SJSA1 (cell line): ENCODE measurements around the gene RNF224. TPM values are rescaled to one million over a fixed set of nuclear protein-coding genes. Genes with fewer than 3 reads are reported as not detected.

Source experiments
- DNase-seq, 2 experiments: peaks; one replicate each; pipeline ENCODE4 v3.0.0-alpha.2; 2015 to 2020; ENCODE audit warnings: low spot score in 2 of 2, low read depth in 1 of 2
- H3K27ac ChIP-seq: fragments of 250-450 bp; sonication (Bioruptor Pico); 2 replicates; pipeline ENCODE4 v1.5.1; 2020; ENCODE audit warnings: mild to moderate bottlenecking, moderate library complexity
- H3K27me3 ChIP-seq: fragments of 250-450 bp; sonication (Bioruptor Pico); replicated peaks from 2 replicates; pipeline ENCODE4 v1.5.1; 2020; ENCODE audit warnings: mild to moderate bottlenecking, moderate library complexity
- H3K36me3 ChIP-seq: fragments of 250-450 bp; sonication (Bioruptor Pico); 2 replicates; pipeline ENCODE4 v1.5.1; 2020; ENCODE audit warnings: mild to moderate bottlenecking
- H3K4me1 ChIP-seq: fragments of 250-450 bp; sonication (Bioruptor Pico); replicated peaks from 2 replicates; pipeline ENCODE4 v1.6.1; 2021; ENCODE audit warnings: mild to moderate bottlenecking
- H3K4me3 ChIP-seq: fragments of 250-450 bp; sonication (Bioruptor Pico); 2 replicates; pipeline ENCODE4 v1.5.1; 2020; ENCODE audit warnings: mild to moderate bottlenecking
- H3K9me3 ChIP-seq: fragments of 250-450 bp; sonication (Bioruptor Pico); replicated peaks from 2 replicates; pipeline ENCODE4 v1.5.1; 2020; ENCODE audit warnings: mild to moderate bottlenecking
- total RNA-seq: library from RNA; depleted of rRNA; stranded (reverse); fragments of >200 nt; shearing (Covaris generic); gene quantifications from 2 replicates; pipeline ENCODE4 v1.2.3, GENCODE V29; 2014

Gene RNF224
- total RNA-seq, 1 experiment from 2014 or later, result not detected

- H3K4me3 ChIP-seq, result peak within 1 kb of the TSS; percentile 93
- DNase-seq, result peak; percentile 90 to 91
- peaks cover 77% of the 10 kb centered on the region for H3K36me3 ChIP-seq
- H3K4me1 ChIP-seq, result peaks cover 25% of the 10 kb centered on the region
- H3K27me3 ChIP-seq, result no peaks in the 10 kb centered on the region
- no peaks in the 10 kb centered on the region for H3K9me3 ChIP-seq
- H3K27ac ChIP-seq, result peak within 1 kb of the TSS; percentile 83
Observed at GRCh38 chr9:137188490-137189296, 38.6 kb upstream of the RNF224 start, which contains the start of the genes ANAPC2 and SSNA1. Gene ANAPC2, minus strand, starts transcription at chr9:137188560. Its CDS starts 28 bp downstream, at chr9:137188532. Gene SSNA1, plus strand, starts transcription at chr9:137188676. Its CDS starts 51 bp downstream, at chr9:137188727.

GRCh38 chr9:137189297-137190295 is 37.7 kb upstream of the RNF224 start:
- Histone ChIP-seq H3K4me1 (peaks cover 25% of the 10 kb centered on the region), H3K27me3 (no peaks in the 10 kb centered on the region), H3K36me3 (peaks cover 74% of the 10 kb centered on the region), H3K9me3 (no peaks in the 10 kb centered on the region), H3K4me3 (peak overlapping the region; percentile 93), H3K27ac (peak overlapping the region; percentile 83)
- no peak for DNase-seq

- H3K27ac ChIP-seq, result no peak overlapping the region
- no peak overlapping the region for H3K4me3 ChIP-seq
- H3K36me3 ChIP-seq, result peaks cover 69% of the 10 kb centered on the region
- no peak for DNase-seq
- no peaks in the 10 kb centered on the region for H3K27me3 ChIP-seq
- H3K4me1 ChIP-seq, result peaks cover 25% of the 10 kb centered on the region
- H3K9me3 ChIP-seq, result no peaks in the 10 kb centered on the region
Observed at GRCh38 chr9:137190315-137190856, 36.9 kb upstream of the RNF224 start.

- Histone ChIP-seq H3K4me3 (no peak overlapping the region), H3K27ac (no peak overlapping the region), H3K4me1 (peaks cover 25% of the 10 kb centered on the region), H3K36me3 (peaks cover 61% of the 10 kb centered on the region), H3K27me3 (no peaks in the 10 kb centered on the region), H3K9me3 (no peaks in the 10 kb centered on the region)
- no peak for DNase-seq
Observed at GRCh38 chr9:137191245-137191644, 36.1 kb upstream of the RNF224 start.

- Histone ChIP-seq H3K9me3 (no peaks in the 10 kb centered on the region), H3K36me3 (peaks cover 54% of the 10 kb centered on the region), H3K4me1 (peaks cover 24% of the 10 kb centered on the region), H3K27me3 (no peaks in the 10 kb centered on the region), H3K27ac (no peak overlapping the region), H3K4me3 (no peak overlapping the region)
- DNase-seq, result no peak
Observed at GRCh38 chr9:137191691-137192447, 35.4 kb upstream of the RNF224 start.

GRCh38 chr9:137192448-137192780 is 34.9 kb upstream of the RNF224 start:
- Histone ChIP-seq H3K9me3 (no peaks in the 10 kb centered on the region), H3K36me3 (peaks cover 49% of the 10 kb centered on the region), H3K27me3 (no peaks in the 10 kb centered on the region), H3K4me1 (peaks cover 18% of the 10 kb centered on the region), H3K27ac (no peak overlapping the region), H3K4me3 (no peak overlapping the region)
- no peak for DNase-seq

GRCh38 chr9:137192859-137193258 is 34.4 kb upstream of the RNF224 start:
- DNase-seq, result no peak
- Histone ChIP-seq H3K36me3 (peaks cover 45% of the 10 kb centered on the region), H3K27ac (no peak overlapping the region), H3K4me3 (no peak overlapping the region), H3K4me1 (peaks cover 14% of the 10 kb centered on the region), H3K9me3 (no peaks in the 10 kb centered on the region), H3K27me3 (no peaks in the 10 kb centered on the region)

GRCh38 chr9:137193771-137194170 is 33.5 kb upstream of the RNF224 start:
- Histone ChIP-seq H3K27me3 (no peaks in the 10 kb centered on the region), H3K4me3 (no peak overlapping the region), H3K27ac (no peak overlapping the region), H3K4me1 (peaks cover 14% of the 10 kb centered on the region), H3K36me3 (peaks cover 37% of the 10 kb centered on the region), H3K9me3 (no peaks in the 10 kb centered on the region)
- DNase-seq, result no peak

GRCh38 chr9:137194388-137194787 is 32.9 kb upstream of the RNF224 start:
- Histone ChIP-seq H3K4me3 (no peak overlapping the region), H3K27me3 (no peaks in the 10 kb centered on the region), H3K27ac (no peak overlapping the region), H3K9me3 (no peaks in the 10 kb centered on the region), H3K4me1 (peaks cover 11% of the 10 kb centered on the region), H3K36me3 (peaks cover 30% of the 10 kb centered on the region)
- no peak for DNase-seq

GRCh38 chr9:137194909-137195308 is 32.4 kb upstream of the RNF224 start:
- H3K4me1 ChIP-seq, result peaks cover 11% of the 10 kb centered on the region
- no peaks in the 10 kb centered on the region for H3K27me3 ChIP-seq
- H3K4me3 ChIP-seq, result no peak overlapping the region
- H3K9me3 ChIP-seq, result no peaks in the 10 kb centered on the region
- DNase-seq, result no peak
- peaks cover 25% of the 10 kb centered on the region for H3K36me3 ChIP-seq
- no peak overlapping the region for H3K27ac ChIP-seq

GRCh38 chr9:137195525-137196220 is 31.6 kb upstream of the RNF224 start:
- H3K36me3 ChIP-seq, result peaks cover 18% of the 10 kb centered on the region
- no peak for DNase-seq

GRCh38 chr9:137198051-137198901 is 29.0 kb upstream of the RNF224 start:
- no peak for DNase-seq

More at GRCh38 chr9:137195525-137196220, 31.6 kb upstream of the RNF224 start:
- no peaks in the 10 kb centered on the region for H3K27me3 ChIP-seq
- H3K9me3 ChIP-seq, result no peaks in the 10 kb centered on the region
- peaks cover 8% of the 10 kb centered on the region; the same call in 1 of the 2 replicates for H3K4me1 ChIP-seq
- H3K4me3 ChIP-seq, result no peak overlapping the region
- H3K27ac ChIP-seq, result no peak overlapping the region

More at GRCh38 chr9:137198051-137198901, 29.0 kb upstream of the RNF224 start:
- H3K27ac ChIP-seq, result no peak overlapping the region
- no peaks in the 10 kb centered on the region; the same call in 1 of the 2 replicates for H3K36me3 ChIP-seq
- no peaks in the 10 kb centered on the region for H3K9me3 ChIP-seq
- no peak overlapping the region for H3K4me3 ChIP-seq
- no peaks in the 10 kb centered on the region for H3K27me3 ChIP-seq
- H3K4me1 ChIP-seq, result peaks cover 8% of the 10 kb centered on the region
